ENCODE measurements around the gene TBXT.

TBXT gene

DNA sequence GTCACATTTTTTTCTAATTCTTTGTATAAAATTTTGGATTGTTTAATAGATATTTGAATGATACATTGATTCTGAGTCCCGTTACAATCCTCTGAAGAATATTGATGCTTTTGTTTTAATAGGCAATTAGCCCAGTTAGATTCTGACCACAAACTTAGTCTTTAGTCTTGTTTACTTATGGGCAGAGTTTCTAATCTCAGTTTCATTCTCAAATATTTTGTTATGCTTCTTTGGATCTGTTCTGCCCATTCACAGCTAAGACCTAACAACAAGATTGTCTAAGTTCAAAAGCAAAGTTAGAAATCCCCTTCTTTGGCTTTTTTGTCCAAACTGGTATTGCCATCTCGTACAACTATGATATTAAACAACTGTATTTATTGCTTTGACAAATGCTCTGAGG, 58.0 kb downstream of the TBXT start:
- no peak for DNase-seq

Data from hematopoietic multipotent progenitor cell treated with erythropoietin and hydrocortisone succinate and interleukin-3 and kit ligand, for 4 days (in vitro differentiated cells).